ENCODE measurements around the gene AOPEP.

Gene AOPEP

DNA sequence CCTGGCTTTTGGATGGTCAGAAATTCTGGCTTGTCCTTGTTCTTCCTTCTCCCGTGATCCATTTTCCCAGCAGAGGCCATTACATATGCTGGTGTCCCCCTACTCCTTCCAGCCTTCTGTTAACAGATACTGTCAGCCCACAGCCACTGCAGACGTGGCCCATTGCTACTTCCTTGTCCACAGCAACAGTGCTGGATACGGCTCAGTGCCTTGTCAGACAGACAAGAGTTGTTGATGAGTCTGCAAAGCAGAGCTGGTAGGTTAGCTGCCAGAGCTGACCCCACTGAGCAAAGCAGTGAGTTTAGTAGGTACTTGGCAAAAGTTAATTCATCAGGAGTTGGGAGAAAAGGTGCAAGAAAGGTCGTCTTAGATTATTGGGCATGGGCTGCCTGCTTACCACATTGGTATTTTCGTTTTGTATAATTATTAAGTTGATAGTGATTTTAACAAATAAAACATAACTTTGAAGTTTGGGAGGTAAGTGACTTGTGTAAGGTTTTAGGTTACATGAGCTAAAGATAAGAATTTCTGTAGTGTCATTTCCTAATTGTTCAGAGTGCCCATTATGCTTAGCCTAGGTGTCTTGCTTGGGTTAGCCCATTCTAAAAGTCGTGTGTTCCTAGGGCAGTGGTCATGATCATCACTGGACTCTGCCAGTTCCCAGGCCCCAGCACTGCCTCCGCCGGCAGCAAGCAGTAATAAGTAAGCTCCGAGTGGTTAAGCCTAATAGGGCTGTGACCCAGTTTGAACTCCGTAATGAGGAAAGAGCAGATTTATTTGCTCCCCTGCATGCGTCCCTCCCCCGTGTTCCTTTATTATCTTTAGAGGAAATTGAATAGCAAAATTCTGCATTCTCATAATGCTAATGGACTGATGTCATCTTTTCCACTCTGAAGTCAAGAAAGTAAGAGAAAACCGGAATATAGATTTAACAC, 299.0 kb downstream of the AOPEP start:
- peak; percentile 93 for DNase-seq

DNA sequence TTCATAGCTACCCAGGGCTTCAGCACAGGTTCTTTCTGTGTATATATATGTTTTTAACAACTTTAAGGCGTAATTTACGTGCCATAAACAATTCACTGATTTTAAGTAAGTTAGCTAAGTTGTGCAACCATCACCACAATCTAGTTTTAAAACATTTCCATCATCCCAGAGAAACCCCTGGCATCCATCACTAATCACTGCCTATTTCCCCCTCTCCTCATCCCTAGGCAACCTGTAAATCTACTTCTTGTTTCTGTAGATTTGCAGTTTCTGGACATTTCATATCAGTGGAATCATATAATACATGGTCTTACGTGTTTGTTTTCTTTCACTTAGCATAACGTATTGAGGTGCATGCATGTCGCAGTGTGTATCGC, 299.6 kb downstream of the AOPEP start:
- no peak for DNase-seq

DNA sequence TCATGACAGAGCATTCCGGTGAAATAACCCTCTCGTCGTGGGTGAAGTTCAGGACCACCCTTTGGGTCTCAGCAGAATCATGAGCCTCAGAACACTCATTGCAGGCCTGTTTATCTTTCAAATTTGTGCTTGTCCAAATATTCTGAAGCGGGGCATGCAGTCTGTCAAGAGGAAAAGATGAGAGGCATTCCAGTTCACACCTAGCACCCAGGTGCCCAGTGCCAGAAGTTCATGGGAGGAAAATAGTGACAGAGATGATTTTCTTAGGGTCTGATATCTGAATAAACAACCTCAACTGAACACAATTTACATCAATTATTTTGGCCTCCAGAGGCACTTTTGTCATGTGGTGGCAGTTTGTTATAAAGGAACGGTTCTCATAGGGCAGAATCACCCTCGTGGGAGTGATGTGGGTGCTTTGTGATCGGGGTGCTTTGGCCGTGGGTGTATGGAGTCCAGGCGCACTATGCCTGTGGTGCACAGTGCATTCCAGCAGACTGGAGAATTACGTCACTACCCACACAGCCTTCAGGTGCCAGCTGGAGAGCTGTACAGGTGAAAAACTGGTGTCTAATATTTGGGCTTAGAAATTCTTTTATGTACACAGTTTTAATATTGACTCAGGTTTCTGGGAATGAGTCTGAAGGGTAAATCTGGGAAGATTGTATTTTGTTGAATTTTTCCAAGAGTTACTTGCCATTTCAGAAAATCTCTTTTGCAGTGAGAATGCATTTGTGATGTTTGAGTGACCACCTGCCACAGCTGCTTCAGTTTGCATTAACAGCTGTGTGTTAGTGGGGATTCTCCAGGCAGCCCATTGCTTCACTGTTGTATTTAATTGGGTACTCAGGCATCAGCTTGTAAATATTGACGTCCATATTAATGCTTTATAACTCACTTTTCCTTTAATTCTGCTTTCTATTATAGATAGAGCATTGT, 301.7 kb downstream of the AOPEP start:
- no peak for DNase-seq

DNA sequence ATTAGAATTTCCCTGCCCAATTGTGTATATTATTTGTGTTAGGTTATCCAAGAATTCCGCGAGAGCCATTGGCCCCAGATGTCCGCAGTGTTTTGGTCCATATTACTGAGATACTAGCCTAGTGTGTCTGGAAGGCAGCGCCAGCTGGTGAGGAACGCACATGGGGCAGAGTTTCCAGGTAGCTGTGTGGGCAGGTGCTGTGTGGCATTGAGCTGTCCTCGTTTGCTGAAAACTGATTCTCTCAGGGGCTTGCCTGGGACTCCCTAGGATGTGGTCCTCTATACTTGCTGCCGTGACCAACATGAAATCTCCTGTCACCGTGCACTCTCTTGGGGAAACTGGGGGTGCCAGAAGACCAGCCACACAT, 302.3 kb downstream of the AOPEP start:
- DNase-seq = no peak

DNA sequence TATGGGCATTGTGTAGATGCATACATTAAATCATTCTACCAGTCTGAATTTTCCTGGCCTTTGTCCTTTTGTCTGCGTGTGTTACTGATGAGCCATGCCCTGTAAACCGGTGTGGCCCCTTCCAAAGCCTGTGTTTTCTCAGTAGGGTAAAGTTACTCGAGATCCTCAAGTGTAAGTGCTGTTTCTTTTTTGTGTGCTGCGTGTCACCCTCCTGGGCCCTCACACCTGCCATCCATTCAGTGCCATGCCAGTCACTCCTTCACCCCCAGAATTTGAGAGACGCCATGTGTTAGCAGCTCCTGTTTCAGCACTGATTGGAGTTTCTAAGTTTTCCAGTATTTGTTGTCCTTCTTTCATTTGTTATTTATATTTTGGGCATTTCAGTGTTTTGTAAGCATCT, 302.8 kb downstream of the AOPEP start:
- DNase-seq = no peak

DNA sequence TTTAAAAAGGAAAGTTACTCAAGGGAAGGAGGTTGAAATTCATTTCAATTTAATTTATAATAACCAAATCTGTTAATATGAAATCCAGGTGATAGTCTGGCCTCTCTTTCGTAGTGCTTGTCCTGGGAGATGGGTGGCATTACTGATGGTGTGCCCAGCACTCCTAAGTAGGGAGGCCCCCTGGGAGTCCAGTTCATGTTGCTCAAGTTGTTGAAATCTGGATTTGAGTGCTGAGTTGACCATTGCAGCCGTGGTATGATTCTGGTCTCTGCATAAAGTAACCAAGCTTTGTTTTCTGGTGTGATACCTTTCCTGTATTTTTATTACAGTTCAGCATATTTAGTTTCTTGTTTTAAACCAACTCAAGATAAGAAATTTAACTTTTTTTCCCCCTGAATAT, 303.2 kb downstream of the AOPEP start:
- no peak for DNase-seq

DNA sequence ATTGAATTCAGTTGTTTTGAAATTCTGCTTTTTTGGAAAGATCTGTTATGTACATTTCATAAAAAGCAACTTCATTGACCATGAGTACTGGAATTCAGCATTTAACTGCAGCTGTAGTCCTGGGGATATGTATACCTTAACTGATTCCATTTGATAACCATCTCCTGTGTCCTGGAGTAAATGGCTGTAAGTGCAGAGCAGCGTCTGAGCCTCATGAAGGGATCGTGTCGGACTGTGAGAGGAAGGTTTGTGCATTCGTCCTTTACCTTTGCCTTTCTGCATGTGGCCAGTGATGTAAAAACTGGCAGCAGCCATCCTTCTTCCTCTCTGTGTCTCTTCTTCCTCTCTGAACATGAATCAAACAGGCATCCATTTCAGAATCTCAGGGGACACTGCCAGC, 303.8 kb downstream of the AOPEP start:
- DNase-seq = no peak

DNA sequence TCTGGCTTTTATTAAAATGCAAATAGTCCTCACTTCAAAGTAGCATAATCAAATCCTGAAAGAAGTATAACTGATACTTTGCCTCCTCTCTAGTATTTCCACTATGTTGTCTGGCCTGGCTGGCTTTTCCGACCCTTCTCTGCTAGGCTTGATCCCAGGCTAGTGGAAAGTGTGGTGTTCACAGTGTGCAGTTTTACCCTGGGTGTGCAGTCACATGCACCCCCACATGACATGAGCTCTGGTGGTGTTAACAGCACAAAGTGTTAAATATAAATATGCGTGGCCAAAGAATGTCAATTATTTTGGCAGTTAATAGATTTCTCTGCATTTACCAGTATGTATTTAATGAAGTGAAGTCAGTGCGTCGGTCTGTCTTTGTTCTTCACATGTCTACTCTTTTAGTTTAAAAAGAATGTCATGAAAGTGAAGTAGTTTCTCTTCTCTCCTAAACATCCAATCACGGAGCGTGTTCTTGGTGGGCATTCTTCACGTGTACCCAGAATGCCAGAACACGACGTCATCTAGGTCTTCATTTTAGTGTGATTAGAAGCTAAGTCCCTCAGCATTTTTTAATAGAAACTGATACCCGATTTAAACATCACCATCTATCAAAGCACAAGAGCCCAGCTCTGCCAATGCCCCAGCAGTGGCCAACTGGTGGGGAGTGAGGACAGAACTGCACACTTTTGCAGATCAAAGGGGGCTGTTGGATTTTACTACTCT, 304.6 kb downstream of the AOPEP start:
- DNase-seq = no peak

DNA sequence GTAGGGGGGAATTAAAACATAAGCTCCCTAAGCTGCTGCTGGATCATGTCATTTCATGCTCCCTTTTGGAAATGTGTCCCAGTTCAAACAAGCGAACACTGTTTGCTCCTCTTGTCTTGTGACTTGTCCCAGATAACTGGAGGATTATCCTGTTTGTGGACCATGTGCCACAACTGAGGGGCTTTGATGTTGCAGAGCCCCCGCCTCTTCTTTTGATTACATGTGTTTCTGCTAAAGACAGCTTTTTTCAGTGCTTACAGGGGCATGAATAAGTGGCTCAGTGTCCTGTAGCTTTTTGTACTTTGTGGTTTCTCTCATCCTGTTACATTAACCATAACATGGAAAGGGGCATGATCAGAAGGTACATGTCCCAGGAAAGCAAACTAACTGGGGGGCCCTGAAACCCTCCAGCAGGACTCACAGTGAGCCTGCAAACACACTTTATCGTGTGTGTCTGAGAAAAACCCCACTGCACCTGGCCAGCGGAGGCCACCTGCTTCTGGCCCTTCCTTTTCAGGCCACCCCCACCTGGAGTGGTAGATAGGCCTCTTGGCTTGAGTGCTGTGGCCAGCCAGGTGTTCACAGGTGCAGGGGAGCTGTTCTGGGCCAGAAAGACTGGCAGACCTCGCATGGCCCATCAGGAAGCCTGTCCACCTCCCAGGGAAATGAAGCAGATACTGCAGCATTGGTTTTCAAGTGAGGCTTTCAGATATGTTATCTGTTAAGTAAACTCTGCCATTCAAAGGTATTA, 305.4 kb downstream of the AOPEP start:
- no peak for DNase-seq

DNA sequence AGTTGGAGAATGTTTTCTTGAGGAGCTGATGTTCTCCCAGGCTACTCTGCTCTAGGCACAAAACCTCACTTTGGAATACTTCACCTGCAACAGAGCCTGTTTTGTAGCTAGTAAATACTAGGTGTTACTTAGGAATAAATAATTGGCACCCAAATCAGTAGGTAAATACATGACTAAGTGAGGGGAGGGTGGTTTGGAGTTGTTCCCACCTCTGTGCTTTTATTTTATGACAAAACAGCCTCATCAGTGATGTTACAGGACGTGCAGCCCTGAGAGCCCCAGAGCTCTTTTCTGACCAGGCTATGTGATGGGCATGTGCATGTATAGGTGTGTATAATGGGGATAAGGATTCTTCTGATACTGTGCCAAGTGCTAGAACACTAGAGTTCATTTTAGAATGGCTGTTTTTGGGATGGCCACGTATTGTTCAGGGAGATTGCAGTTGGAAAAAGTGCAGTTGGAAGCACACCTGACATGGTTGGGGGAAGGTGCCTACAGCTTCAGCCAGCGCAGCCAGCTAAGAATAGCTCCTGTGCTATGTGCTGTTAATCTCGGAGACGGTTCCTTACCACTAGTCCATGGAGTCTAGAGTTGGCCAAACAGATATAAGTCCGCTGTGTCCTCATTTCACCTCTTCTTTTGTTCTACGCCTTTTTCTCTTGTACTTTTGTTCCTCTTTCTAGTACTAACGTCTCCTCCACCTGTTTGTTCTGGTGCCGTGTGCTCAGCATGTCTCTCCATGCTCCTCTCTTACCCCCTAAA, 306.3 kb downstream of the AOPEP start:
- DNase-seq = no peak

DNA sequence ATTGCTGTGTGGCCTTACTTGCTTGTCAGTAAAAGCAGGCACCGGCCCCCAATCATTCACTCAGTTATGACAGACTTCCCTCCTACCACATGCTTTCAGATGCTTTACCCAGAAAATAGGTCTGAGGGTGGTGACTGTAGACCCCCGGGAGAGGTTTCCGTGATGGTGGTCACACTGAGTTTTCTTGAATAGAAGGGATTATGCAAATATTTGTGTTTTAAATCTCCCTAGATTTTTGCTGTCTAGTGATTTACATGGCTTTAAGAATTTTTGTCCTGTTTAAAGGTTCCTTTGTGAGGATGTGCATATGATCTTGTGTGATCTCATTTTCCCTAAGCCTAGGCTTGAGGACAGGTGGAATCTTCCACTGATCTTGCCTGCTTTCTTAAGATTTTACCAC, 309.3 kb downstream of the AOPEP start:
- DNase-seq = no peak

DNA sequence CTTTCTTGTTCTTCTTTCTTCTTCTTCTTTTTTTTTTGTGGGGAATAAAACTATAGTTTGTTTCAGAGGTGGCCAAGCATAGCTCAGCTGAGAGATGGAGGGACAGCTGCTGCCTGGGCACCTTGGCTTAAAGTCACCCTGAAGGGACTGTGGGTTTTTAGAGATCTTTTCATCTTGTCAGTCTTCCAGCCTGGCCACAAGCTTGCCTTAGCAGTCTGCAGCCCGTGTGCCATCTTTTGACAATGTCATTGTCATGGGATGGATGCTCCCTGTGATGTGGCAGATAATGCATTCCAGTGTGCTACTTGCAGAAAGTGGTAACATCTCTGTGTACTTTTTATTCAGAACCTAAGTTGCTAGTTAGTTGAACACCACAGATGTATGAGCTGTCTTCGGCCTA, 310.2 kb downstream of the AOPEP start:
- DNase-seq = no peak

DNA sequence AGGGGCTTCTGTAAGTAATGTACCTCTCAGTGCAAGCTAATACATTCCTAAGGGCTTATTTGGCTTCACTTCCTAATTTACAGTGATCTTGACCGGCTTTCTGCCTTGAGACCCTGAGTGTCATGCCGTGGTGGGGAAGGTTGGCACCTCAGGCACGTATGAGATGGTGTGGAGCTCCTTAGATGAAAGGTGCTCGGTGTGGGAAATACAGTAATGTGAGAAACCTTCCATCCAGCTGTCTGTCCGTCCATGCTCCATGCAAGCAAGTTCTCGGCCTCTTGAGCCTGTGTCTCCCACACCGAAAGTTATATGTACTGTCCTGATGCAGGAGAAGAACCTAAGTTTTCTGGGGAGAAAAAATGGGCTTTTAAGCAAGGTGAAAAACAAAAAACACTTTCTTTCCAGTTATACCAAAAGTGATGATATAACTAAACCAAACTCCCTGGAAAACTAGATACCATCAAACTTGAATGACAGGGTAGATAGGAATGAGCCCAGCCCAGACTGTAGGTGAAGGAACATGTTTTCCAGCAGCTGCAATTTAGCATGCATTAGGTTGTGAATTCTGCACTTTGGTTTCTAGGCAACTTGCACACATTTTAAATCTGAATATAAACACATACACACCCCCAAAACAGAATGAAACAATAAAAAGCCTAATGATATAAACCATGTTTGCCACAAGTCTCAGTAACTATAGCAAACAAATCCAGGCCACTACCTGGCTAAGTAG, 311.5 kb downstream of the AOPEP start:
- no peak for DNase-seq

DNA sequence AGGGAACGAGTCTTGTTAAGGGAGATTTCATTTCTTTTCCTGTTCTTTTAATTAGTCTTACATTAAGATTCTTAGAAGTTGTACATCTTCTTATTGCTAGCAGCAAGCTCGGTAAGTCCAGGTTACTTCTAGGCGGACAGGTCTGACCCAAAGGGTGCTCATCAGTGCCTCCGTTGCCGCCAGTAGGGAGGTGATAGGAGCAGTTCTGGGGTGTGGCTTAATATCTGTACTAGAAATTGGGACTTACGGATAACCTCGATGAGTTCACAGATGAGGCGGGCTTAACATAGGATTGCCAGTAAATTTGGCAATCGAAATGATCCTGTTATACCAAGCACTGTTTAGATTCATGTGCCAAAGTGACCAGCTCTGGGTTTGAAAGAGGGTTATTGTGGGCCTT, 312.2 kb downstream of the AOPEP start:
- DNase-seq = no peak

DNA sequence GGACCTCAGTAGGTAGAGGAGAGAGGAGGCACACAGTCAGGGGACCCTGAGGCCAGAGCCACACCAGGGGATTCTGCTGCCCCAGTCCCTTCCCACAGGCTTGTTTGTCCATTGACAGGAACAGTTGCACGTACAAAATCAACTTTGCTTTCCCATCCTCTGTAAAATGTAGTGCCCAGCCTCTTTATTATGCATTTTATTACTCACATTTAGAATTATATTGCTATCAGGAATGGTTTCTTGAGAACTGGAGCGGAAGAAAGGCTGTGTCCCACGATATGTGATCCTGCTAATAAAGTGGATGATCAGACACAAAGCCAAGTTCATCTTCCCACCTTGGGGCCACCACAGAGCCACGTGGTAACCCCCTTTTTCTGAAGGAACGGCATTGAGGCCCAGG, 313.6 kb downstream of the AOPEP start:
- no peak for DNase-seq

DNA sequence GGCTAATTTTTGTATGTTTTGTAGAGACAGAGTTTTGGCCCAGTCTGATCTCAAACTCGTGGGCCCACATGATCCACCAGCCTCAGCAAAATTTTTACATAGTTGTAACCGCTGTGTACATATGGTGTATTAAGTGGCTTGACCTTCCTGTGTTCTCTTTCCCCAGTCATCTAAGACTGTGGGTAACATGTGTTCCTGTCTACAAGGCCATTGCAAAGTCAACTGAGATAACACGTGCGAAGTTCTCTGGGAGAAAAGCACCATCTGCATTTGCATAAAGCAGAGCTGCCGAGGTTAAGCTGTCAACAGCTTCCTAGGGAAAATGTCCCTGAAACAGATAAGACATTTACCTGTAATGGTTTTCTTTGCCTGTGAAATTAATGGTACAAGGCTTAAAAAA, 317.3 kb downstream of the AOPEP start:
- no peak for DNase-seq

DNA sequence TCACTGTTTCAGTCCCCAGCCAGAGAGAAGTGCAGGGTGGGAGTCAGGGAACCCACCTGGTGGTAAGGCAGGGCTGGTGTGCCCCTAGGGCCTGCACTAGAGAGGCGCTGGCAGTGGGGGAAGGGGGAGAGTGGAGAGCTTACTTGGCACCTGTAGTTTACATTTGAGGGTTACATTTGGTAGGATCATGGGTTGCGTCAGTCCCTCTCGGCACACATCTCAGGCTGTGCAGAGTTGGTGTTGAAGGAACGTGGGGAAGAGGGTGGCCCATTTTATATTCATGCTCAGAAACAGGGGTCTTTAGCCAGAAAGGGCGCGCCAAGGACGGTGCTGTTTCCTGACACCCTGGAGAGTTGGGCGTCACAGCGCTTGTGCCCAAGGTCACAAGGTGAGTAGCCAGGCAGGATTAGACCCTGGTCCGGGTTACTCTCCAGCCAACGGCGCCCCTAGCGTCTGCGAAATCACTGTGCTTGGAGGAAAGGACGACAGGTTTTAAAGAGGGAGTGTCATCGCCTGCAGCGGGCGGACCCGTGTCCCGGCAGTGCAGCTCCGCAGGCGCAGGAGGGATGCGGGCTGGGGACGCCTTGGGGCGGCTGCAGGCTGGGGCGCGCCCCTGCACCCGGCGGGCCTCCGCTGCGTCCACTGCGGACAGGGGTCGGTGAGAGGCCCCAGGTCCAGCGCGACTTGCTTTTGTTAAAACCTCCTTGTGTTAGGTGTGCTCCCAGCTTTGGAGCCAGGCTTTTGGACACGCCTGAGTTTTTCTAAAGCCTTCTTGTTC, 318.4 kb downstream of the AOPEP start:
- no peak for DNase-seq

DNA sequence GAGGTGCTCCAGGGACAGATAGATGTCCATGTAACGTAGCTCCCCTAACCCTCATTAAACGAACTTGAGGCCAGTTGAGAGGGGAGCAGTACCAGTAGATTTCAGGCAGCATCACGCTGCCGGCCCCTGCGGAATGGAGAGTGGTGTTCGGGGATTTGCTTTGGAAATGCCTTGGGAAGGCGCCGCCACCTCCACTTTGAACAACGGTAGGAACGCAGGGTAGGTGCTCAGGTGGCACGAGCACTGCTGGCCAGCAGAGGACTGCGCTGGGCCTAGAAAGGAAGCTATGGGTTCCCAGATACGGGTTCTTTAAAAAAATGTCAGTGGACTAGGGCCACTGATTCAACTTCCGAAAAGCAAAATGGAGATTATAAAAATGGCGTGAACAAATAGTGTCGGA, 319.3 kb downstream of the AOPEP start:
- no peak for DNase-seq

DNA sequence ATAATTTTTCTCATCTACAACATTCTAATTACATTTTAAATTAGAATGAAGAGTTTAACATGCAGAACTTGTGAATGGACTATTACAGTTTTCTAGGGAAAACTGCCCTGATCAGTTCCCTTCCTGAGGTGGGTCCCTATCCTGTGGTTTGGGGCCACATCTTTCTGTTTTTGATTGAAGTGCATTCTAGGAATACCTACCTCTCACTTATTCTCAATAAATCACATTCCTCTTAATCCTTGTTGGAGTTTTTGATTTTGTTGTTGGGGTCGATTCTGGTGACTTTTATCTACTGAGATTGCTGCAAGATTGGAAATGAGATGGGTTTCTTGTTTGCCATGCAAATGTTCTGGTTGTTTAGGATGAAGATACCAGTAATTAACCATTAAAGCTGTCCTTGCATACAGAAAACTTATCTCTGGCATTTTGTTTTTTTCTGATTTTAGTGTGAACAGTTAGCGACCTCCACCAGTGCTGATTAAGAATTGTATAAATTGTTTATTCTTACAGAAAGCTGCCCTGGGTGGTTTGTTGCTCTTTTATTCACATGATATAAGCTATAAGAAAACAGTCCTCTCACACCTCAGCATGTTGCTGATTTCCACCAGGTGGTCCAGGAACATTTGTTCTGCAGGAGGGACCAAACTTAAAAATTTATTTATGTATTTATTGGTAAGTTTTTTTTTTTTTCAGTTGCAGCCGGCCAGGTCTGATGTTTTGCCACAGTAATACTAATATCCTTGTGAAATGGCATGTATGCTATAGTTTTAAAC, 321.1 kb downstream of the AOPEP start:
- no peak for DNase-seq

Data from HCEC 1CT (cell line).